ENCODE measurements around the gene ARID5A.

Gene ARID5A

DNA sequence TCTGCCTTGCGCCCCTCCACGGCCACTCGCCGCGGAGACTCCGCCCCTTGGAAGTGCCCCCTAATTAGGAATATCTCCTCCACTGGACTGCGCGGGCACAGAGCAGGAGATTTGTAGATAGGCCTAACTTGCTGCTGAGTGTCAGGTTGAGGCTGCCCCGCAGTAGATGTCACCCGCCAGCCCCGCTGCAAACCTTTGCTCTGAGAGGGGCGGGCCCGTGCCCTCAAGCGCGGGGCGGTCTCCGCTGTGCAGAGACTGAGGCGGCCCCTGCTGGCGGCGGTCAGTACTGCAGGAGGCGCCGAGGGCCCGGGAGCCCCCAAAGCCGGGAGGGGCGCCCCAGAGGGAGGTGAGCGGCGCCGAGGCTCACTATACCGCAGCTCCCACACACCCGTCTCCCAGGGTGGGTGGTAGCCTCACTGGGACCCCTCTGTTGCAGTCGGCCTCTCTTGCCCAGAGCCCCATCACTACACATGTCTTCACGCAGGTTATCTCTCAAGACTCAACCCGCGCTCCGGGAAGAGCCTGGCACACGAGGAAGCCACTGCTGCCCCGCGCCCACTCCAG is 28.5 kb upstream of the ARID5A start:
- no peak for DNase-seq (ENCODE audit: low read depth in 2 of 2)

- no peak for DNase-seq (ENCODE audit: low read depth in 2 of 2)
Observed at GRCh38 chr2:96508521-96509113, 27.9 kb upstream of the ARID5A start.

DNA sequence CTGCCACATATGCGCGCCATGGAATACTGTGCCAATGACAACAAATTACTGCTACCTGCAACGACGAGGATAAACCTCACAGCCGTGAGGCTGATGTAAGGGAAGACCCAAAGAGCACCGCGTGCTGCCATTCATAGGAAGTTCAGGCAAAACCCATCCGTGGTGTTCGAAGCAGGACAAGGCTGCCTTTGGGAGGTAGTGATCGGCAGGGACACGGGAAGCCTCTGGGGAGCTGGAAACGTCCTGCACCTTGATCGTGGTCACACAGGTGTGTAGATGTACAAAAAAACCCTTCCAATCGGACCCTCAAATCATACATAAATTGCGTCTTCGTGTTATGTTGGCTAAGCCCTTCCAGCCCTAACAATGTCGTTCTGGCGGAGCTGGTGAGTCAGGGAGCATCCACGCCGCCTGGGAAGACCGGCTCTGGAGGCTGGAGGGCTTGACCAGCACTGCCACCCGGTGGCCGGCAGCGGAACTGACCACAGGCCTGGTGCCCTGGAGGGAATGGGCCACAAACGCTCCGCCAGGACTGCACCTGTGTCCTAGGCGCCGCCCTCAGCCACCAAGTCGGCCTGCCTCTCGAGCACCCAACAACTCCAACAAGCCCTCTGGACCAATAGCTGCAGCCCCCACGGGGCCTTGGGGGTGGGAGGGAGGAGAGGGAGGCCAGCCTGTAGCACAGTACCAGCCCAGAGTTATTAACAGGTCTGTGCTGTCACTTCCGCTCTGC is 27.3 kb upstream of the ARID5A start:
- DNase-seq (ENCODE audit: low read depth in 2 of 2) = peak; percentile 47 to 50

- no peak for DNase-seq (ENCODE audit: low read depth in 2 of 2)
Observed at GRCh38 chr2:96509847-96510230, 26.7 kb upstream of the ARID5A start.

DNA sequence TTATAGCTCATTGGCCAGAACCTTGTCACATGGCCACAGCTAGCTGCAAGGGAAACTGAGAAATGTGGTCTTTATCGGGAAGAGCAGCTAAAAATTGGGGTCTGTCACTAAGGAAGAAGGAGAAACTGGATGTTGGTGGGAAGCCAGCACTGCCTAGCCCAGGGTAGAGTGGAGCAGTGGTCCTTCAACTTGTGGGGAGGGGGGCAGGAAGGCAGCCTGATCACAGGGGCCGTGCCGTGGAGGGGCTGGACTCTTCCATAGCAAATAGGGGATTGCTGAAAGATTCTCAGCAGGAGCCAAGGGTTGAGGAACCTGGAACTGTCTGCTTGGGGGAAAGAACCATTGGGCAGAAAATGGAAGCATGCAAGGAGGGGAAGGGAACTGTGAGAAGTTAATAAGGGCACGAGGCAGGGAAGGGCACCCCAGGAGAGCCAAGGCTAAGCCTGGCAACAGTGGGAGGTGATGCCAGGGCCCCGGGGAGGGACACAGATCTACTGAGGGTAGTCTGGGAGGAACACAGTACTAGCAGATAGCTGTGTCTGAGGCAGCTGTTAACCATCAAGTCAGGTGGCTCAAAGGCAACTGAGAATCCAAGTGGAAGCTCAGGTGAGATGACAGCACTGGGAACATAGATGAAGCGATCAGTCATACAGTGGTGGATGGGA is 25.5 kb upstream of the ARID5A start:
- no peak for DNase-seq (ENCODE audit: low read depth in 2 of 2)

DNA sequence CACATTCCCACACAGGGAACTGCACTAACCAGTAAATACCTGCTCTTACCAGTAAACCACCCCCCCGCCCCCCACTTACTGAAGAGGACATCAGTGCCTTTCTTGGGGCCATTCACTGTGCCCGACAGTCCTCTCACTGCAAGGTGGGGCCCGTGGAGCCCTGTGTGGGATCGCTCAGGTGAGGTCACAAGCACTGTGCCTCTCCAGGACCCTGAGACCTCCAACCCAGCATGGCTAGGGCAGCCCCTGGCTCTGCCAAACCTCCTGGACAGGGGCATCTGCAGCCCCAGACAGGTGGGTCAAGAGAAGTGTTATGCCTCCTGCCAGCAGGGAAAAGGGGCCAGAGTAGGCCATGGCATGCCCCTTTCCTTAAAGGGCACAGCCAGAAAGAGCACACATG is 24.7 kb upstream of the ARID5A start:
- DNase-seq (ENCODE audit: low read depth in 2 of 2) = no peak

GRCh38 chr2:96512341-96512740 is 24.2 kb upstream of the ARID5A start:
- no peak for DNase-seq (ENCODE audit: low read depth in 2 of 2)

DNA sequence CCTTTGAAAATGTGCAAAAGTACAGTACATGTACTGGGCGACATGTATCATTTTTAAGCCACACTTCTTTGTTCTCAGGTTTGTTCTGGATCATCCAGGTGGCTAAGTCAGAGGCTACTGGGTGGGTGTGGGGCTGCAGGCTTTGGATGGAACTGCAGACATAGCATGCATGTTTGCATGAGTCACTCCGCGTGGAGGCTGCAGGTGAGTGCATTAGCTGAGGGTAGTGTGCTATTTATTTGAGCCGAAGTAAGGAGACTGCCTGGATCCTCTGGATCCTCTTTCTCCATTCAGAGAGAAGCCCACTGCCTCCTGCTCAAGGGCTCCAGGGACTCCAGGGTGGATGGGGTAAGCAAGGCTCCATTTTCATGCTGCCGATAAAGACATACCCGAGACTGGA is 22.0 kb upstream of the ARID5A start:
- no peak for DNase-seq (ENCODE audit: low read depth in 2 of 2)

GRCh38 chr2:96517079-96517478 is 19.5 kb upstream of the ARID5A start:
- DNase-seq (ENCODE audit: low read depth in 2 of 2) = no peak

DNA sequence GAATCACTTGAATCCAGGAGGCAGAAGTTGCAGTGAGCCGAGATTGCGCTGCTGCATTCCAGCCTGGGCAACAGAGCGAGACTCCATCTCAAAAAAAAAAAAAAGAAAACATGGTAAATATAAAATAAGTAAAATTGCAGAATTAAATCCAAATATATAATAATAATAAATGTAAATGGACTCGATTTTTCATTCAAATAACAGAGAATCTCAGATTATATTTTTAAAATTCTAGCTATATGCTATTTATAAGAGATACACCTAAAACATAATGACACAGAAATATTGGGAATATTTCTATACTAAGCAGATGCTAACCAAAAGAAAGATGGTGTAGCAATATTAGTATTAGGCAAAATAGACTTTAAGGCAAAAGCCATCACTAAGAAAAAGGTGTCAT is 16.3 kb upstream of the ARID5A start:
- DNase-seq (ENCODE audit: low read depth in 2 of 2) = no peak

DNA sequence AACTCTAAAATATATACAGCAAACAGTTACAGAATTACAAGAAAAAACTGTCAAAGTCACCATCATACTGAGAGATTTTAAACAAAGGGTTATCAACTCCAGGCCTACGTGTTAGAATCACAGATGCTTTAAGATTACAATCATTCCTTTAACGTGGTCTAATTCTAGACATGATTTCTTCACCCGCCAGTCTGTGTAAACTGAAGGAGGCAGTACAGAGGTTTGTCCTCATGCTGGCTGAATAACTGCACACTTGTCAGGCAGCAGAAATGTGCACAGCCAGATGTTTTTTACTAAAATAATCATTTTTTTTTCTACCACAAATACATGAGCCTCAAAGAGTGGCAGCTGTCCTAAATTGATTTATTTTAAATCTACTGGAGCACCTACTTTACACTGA is 15.9 kb upstream of the ARID5A start:
- DNase-seq (ENCODE audit: low read depth in 2 of 2) = no peak

DNA sequence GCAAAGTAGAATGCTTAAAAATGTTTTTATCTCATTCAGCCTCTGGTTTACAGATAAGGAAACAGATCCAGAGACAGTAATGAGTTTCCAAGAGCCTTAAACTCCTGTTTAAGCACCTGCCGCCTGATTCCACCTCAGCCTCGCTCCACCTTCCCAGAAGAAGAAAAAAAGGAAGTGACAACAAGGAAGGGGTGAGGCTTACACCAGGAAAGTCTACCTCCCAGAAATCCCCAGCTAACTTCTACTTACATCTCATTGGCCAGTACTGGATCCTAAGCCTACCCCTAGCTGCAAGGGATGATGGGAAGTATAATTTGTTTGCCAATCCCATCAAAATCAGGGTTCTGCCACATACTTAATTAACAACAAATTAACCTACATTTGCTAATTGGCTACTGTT is 15.3 kb upstream of the ARID5A start:
- no peak for DNase-seq (ENCODE audit: low read depth in 2 of 2)

DNA sequence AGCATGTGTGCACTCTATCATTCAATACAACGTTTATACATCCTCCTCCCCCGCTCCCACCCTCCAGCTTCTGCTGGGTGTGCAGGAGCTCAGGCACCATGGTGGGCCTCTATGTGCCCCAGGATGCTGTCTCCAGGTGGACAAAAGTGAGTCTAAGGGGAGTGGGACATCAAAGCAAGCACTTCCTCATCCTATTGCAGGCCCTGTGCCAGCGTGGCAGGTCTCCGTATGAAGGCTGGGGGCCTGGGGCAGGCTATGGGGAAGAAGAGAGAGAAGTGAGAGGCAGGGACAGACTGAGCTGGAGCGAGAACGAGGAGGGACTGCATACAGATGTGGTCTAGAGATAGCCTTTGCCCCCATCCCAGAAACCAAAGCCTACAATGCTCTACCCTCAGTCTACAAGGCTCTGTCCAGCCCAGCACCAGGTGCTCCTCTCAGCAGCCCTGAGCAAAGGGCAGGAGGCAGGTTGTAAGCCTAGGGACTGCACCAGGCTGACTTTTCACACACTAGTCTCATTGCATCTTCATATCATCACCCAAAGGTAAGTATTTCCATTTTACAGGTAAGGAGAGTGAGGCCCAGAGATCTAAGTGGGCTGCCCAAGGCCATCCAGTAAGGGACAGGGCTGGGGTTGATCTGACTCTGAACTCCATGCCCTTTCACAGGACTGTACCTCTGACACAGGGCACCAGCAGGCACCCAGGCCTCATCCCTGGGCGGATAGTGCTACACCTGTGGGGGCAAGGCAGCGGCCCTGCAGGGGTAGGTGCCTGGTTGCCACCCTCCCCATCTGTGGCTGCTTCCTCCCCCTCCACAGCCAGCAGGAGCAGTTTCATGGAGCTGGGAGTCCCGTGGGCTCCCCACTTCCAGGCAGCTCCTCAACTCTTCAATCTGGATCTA is 14.0 kb upstream of the ARID5A start:
- no peak for DNase-seq (ENCODE audit: low read depth in 2 of 2)

GRCh38 chr2:96523659-96524481 is 12.7 kb upstream of the ARID5A start:
- DNase-seq (ENCODE audit: low read depth in 2 of 2) = peak in 1 of 2 experiments; percentile 38

GRCh38 chr2:96524482-96525210 is 11.9 kb upstream of the ARID5A start:
- DNase-seq (ENCODE audit: low read depth in 2 of 2) = no peak

DNA sequence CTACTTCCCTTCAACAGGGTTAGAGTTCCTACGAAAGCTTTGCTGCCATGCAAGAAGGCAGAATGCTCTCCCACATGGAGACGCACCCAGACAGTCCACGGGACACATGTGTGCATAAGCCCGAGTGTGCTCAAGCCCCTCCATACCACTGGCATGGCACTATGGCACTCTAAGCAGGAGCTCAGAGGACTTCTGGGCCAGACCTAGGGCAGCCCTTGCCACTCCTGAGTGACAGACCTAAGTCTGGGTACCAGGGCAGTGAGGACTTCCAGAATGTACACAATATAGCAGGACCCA is 11.4 kb upstream of the ARID5A start:
- DNase-seq (ENCODE audit: low read depth in 2 of 2) = no peak

GRCh38 chr2:96526101-96526591 is 10.4 kb upstream of the ARID5A start:
- no peak for DNase-seq (ENCODE audit: low read depth in 2 of 2)

DNA sequence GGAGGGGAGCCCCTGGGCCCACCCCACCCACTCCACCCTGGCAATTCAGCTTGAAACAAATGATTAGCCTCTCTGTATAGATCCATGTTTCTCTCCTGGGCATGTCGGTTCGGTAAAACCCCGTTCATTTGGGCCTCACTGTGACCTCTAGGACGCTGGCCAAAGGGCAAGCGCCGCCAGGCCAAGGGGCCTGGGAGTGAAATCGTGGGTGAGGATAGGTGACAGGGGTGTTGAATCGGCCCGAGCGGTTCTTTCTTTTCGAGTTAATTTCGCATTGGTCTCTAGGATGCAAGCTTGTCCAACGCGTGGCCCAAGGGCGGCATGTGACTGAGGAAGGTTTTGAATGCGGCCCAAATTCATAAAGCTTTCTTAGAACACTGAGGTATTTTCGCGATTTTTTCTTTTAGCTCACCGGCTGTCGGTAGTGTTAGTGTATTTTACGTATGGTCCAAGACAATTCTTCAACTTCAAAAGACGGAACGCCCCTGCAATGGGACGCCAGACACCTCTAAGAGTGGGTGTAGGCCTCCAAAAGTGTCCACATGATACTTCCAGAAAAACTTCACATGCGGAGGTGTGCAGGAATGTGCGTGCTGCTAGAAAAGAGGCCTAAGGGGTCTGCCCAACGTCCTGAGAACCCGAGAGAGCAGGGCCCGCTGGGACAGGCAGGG is 9.8 kb upstream of the ARID5A start:
- no peak for DNase-seq (ENCODE audit: low read depth in 2 of 2)

DNA sequence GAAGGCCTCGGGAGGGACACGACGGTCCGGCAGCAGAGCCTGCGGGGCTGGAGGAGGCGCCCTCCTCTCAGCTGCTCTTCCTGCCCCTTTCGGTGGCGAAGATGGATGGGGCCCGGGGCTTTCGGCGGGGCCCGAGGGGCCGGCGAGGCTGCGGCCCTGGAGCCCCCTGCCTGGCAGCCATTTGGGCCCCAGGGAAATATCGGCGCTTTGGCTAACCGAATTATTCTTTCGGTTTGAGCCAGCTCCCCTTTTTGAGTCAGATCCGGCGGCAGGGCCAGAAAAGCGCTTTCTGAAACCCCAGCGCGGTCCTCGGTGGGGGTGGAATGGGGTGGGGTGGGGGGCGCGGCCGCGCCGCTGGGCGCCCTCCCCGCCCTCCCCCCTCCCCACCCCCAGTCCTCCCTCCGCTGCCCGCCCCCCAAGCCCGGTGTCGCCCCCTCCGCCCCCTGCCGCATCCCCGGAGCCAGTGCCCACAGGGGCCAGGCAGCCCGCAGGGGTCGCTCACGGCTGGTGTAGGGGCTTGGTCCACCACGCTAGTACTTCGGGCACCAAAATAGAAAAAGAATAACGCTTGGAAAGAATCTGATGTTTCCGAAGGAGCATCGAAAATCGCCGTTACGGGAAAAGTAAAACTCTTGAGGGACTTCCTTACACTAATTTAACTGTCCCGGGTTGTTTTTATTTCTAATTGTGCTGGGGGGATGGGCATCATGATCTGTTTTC is 9.1 kb upstream of the ARID5A start:
- DNase-seq (ENCODE audit: low read depth in 2 of 2) = no peak
